Esophagus muscularis mucosa (tissue), 3 donors: ENCODE measurements around the gene NGFR.

Source experiments
- CTCF ChIP-seq, 3 experiments: fragments of 200-600 bp in 2 of 3; fragments of 450-650 bp in 1 of 3; sonication (generic) in 2 of 3; IDR thresholded peaks; one replicate each; pipeline ENCODE4 v1.5.1; 2017 to 2019; ENCODE audit warnings: antibody characterized with exemption in 3 of 3, mild to moderate bottlenecking in 2 of 3, moderate library complexity in 1 of 3
- POLR2A ChIP-seq: fragments of 450-650 bp; IDR thresholded peaks from one replicate; pipeline ENCODE4 v1.6.1; 2017; ENCODE audit warnings: antibody characterized with exemption, moderate library complexity, mild to moderate bottlenecking, low read depth
- POLR2AphosphoS5 ChIP-seq, 2 donors: sonication (generic); formaldehyde crosslinking; IDR thresholded peaks; one replicate each; pipeline ENCODE4 v1.6.1; 2017; ENCODE audit warnings: antibody characterized with exemption in 2 of 2

- no peak for TF ChIP-seq CTCF (IDR thresholded peaks at IDR 0.05)
- TF ChIP-seq POLR2A: no peak
- TF ChIP-seq POLR2AphosphoS5 (IDR thresholded peaks at IDR 0.05): no peak
Observed at GRCh38 chr17:49489348-49489747, 5.7 kb upstream of the NGFR start.
